ENCODE data around the gene ADCK1.
"Not testable (repeated sequence)": the region's sequence is repeated elsewhere in the genome, so short reads cannot be mapped to it uniquely, and the experiment has no call there.

Gene ADCK1

GRCh38 chr14:77906446-77906845 lies 106.5 kb downstream of the ADCK1 start:
- DNase-seq, result no peak

GRCh38 chr14:77908847-77909246 lies 108.9 kb downstream of the ADCK1 start:
- DNase-seq, result peak; percentile 46

DNA sequence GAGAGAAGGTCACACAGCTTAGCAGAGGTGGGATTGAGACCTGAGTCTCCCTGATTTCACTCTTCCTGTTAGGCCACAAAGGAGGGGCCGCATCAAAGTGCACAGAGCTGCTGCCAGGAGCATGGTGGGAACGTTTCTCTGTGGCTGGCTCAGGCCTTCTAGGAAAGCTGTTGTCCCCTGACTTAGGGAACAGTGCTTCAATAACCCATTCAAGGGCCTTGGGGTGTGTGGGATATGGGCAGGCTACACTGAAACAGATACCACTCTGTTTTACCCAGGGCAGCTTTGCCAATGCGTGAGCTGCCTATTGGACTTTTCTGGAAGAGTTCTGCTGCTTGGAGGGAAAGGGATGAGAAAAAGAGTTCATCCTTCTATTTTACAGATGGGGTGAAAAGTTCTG lies 110.0 kb downstream of the ADCK1 start:
- DNase-seq, result no peak

DNA sequence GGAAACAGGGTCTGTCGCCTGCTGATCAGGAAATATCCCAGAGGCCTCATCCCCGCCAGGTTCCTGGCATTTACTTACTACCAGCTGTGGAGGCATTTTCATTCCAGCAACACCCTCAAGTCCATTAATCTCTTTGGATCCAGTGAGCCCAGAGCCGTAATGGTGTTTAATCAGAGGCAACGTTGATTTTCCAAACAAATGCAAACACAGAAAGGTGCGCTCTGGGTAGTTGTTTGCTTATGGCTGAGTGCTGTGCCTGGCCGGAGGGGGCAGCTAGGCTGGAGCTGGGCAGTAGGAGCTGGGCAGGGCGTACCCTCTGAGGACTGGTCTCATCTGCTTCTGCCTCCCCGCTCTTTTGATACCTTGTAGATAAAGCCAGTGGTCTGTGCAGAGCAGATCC lies 110.6 kb downstream of the ADCK1 start:
- no peak for DNase-seq

GRCh38 chr14:77911356-77911755 lies 111.4 kb downstream of the ADCK1 start:
- no peak for DNase-seq

DNA sequence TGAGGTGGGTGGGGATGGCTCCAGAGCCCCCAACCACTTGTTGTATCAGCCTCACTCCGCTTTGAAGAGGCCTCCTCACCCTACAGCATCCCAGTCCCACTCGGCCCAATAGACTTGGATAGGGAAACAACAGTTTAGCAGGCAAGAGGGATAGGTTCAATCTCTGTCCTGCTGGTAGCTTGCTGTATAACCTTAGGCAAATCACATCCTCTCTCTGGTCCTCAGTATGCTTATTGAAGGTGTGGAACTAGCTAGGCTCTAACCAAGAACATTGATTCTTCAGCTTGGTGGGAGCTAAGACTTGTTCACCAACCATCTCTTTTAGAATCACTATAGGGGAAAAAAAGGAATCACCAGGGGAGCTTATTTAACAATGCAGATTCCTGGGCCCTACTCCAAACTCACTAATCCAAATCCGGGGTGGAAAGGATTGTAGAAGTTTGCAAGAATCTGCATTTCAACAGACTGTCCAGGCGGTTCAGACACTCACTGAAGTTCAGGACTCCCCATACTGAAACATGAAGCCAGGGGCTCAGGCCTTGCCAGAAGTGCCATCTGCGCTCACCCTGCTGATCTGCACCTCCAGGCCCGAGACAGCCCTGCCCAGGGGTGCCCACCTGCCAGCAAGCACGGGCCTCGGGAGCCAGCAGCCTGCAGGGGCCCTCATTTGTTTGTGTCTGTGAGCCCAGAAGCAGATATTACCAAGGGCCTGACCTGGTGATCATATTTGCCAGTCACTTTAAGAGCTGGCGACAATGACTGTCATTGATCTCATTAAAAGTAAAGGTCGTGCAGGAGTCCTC lies 113.0 kb downstream of the ADCK1 start:
- DNase-seq, result no peak

- peak; percentile 89 for DNase-seq
Observed at GRCh38 chr14:77914073-77914721, 114.3 kb downstream of the ADCK1 start.

DNA sequence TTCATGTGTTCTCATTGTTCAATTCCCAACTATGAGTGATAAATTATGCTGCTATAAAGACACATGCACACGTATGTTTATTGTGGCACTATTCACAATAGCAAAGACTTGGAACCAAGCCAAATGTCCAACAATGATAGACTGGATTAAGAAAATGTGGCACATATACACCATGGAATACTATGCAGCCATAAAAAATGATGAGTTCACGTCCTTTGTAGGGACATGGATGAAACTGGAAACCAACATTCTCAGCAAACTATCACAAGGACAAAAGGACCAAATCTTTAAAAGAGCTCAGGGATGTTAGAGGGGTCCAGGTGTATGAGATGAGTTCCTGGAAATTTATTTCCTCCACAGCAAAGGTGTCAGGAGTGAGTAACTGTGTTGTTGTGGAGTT lies 115.5 kb downstream of the ADCK1 start:
- not testable (repeated sequence) for DNase-seq

- DNase-seq, result peak; percentile 55
Observed at GRCh38 chr14:77917491-77918201, 117.7 kb downstream of the ADCK1 start.

- peak; percentile 73 for DNase-seq
Observed at GRCh38 chr14:77918448-77918847, 118.5 kb downstream of the ADCK1 start.

DNA sequence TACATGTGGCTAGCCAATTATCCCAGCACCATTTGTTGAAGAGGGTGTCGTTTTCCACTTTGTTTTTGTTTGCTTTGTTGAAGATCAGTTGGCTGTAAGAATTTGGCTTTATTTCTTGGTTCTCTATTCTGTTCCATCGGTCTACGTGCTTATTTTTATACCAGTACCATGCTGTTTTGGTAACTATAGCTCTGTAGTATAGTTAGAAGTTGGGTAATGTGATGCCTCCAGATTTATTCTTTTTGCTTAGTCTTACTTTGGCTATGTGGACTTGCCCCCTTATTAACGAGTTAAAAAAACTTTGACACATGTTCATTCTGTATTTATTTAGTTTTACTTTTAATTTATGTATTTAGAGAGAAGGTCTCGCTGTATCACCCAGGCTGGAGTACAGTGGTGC lies 120.4 kb downstream of the ADCK1 start:
- DNase-seq, result no peak

DNA sequence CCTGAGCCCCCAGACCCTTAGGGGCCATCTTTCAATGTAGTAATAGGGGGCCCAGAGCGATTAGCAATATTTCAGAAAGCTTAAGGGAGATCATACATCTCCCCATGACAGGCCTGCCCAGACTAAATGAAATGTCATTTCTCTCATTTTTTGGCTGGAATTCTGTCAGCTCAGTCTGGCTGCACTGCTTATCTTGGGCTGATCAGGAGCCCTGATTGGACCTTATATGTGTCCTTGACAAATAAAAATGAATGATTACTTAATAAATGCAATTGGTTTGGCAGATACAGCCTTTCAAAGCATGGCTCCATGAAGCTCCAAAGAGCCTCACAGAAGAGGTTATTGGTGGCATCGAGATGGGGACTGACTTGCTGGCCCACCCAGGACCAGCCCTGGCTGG lies 121.9 kb downstream of the ADCK1 start:
- no peak for DNase-seq

GRCh38 chr14:77923131-77923936 lies 123.4 kb downstream of the ADCK1 start:
- DNase-seq, result peak; percentile 73

DNA sequence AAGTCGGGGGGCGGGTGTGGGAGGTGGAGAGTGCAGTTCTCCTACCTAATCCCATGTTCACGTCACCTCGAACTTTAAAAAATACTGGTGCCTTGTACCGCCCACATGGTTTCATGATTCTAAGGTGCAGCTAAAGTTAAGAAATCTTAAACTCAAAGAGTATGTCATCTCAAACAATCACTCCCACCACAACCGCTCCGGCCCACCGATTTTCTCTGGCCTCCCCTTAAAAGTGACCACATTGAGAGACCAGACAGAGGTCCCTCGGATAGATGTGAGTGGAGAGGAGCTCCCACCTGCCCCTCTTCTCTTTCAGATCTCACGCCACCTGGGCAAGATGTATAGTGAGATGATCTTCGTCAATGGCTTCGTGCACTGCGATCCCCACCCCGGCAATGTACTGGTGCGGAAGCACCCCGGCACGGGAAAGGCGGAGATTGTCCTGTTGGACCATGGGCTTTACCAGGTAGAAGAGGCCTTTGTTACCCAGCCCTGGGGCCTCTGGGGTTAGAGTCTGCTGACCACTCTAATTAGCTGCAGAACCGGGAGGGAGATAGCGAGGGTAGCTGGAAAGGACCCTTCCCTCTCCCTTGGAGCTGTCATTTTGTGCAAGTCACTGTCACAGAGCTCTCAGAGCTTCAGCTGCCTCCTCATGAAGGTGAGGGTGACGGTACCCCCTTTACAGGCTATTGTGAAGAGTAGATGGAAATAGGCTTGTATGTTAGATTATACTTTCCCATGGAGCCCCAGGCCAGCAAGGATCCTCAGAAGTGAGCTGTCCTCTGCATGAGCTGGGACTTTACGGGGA lies 124.4 kb downstream of the ADCK1 start:
- no peak for DNase-seq

DNA sequence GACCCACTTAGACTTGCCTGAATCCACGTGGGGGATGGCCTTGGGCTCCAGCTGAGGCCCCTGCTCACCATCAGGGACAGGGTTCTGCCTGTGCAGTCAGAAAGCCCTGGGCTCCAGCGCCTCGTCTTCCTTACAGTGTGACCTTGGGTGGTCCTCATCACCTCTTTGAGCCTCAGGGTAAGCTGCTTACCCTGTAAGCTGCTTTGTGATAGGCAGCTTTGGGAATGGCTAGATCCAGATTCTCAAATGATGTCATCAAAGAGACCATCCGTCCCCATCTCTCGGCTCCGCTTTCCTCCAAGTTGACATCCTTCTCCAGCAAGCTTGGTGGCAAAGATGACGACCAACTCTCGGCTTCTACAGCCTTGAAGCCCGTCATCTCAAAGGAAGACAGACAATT lies 127.0 kb downstream of the ADCK1 start:
- no peak for DNase-seq

- DNase-seq, result no peak
Observed at GRCh38 chr14:77931441-77931840, 131.5 kb downstream of the ADCK1 start.

GRCh38 chr14:77936138-77936639 lies 136.3 kb downstream of the ADCK1 start:
- no peak for DNase-seq

DNA sequence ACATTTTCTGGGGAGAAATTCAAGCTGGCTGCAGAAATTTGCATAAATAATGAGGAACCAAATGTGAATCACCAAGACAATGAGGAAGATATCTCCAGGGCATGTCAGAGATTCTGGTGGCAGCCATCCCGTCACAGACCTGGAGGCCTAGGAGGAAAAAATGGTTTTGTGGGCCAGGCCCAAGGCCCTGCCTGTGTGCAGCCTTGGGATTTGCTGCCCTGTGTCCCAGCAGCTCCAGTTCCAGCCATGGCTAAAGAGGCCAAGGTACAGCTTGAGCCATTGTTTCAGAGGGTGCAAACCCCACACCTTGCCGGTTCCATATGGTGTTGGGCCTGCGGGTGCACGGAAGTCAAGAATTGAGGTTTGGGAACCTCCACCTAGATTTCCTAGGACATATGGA lies 147.5 kb downstream of the ADCK1 start:
- DNase-seq, result no peak

DNA sequence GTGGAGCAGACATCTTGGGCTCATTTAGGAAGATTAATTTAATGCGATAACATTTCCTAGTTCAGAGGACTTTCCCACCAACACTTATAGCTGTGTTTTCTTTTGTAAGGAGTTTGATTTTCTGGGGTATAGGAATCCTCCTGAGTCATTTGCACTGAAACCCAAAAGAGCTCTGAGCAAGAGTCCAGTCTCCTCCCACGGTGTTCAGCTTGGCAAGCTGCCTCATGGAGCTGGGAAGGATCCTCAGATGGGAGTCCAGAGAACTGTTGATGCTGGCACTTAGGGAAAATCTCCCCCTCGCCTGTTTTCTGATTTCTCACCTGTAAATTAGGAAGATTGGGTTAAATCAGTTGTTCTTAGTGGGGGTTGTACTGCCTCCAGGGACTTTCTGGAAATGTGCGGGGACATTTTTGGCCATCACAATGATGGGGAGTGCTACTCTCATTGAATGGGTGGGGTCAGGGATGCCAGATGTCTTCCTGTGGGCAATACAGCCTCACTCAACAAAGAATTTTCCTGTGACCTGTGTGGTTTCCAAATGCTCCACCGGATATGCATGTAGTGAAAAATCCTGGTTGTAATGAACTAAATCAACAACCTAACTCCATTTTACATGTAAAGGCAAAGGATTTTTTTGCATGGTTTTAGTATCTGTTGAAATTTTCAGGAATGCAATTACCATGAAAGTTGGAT lies 150.6 kb downstream of the ADCK1 start:
- DNase-seq, result no peak

GRCh38 chr14:77955816-77956484 lies 156.0 kb downstream of the ADCK1 start:
- DNase-seq, result no peak

GRCh38 chr14:77959686-77960085 lies 159.8 kb downstream of the ADCK1 start:
- DNase-seq, result not testable (repeated sequence)
